Measurements from ENCODE around the gene TFAM.

TFAM gene

DNA sequence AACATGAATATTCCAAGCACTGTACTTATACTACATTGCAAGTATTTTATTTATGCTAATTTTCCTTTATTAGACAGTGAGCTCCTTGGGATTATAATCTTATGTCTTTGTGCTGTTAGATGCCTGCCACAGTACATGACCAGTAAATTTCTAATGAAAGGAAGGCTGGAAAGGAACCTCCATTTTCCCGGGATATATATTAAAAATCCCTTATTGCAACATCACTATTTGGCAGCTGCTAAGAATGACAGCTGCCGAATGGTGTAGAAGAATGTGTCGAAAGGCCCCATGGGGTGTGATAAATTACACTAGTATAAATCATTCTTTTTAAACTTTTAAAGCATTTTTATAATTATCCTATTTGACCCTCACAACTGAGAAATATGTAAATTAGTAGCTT is 59.1 kb downstream of the TFAM start:
- H3K27ac ChIP-seq: no peak overlapping the region

DNA sequence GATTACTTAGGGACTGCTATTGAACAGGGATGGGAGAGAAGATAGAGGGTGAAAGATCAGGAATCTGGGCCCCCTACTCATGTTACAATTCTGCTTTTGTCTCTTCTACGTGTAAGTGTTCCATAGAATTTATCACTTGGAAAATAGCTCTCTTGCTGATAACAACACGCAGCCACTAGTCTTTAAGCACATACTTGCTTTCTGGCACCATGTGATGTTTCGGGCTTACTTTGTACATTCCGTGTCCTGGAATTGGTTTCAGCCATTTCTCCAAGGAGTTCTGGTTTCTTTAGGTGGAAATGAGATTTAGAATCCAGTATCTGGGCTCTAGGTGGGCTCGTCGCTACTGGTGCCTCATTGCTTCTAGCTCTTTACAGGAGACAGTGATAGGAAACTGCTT is 59.7 kb downstream of the TFAM start:
- no peak overlapping the region for H3K27ac ChIP-seq
- TF ChIP-seq, protein P1, sequence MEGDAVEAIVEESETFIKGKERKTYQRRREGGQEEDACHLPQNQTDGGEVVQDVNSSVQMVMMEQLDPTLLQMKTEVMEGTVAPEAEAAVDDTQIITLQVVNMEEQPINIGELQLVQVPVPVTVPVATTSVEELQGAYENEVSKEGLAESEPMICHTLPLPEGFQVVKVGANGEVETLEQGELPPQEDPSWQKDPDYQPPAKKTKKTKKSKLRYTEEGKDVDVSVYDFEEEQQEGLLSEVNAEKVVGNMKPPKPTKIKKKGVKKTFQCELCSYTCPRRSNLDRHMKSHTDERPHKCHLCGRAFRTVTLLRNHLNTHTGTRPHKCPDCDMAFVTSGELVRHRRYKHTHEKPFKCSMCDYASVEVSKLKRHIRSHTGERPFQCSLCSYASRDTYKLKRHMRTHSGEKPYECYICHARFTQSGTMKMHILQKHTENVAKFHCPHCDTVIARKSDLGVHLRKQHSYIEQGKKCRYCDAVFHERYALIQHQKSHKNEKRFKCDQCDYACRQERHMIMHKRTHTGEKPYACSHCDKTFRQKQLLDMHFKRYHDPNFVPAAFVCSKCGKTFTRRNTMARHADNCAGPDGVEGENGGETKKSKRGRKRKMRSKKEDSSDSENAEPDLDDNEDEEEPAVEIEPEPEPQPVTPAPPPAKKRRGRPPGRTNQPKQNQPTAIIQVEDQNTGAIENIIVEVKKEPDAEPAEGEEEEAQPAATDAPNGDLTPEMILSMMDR (conservative IDR thresholded peaks at IDR 0.05): no peak
- no peak for TF ChIP-seq ZFX (IDR thresholded peaks at IDR 0.05)

More for the DNA sequence above, 59.1 kb downstream of the TFAM start:
- TF ChIP-seq ZFX (IDR thresholded peaks at IDR 0.05): no peak
- TF ChIP-seq, protein P1 (conservative IDR thresholded peaks at IDR 0.05): no peak

DNA sequence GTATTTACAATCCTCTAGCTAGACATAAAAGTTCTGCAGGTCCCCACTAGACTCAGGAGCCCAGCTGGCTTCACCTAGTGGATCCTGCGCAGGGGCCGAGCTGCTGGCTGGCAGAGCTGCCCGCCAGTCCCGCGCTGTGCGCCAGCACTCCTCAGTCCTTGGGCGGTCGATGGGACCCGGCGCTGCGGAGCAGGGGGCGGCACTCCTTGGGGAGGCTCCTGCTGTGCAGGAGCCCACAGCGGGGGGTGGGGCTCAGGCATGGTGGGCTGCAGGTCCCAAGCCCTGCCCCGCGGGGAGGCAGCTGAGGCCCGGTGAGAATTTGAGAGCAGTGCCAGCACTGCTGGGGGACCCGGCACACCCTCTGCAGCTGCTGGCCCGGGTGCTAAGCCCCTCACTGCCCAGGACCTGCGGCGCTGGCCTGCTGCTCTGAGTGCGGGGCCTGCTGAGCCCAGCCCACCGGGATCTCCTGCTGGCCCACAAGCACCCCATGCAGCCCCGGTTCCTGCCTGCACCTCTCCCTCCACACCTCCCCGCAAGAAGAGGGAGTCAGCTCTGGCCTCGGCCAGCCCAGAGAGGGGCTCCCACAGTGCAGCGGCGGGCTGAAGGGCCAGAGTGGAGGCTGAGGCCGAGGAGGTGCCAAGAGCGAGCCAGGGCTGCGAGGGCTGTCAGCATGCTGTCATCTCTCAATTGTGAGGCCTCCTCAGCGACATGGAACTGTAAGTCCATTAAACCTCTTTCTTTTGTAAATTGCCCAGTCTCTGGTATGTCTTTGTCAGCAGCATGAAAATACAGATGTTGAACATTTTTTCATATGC is 63.1 kb downstream of the TFAM start:
- TF ChIP-seq ZFX (IDR thresholded peaks at IDR 0.05): no peak
- TF ChIP-seq, protein P1 (conservative IDR thresholded peaks at IDR 0.05): no peak
- H3K27ac ChIP-seq: no peak overlapping the region

Measured in C4-2B (cell line).